ENCODE results near the gene AMIGO3.
A peak's percentile ranks its signal among the peaks of the same experiment; 100 is the strongest.

Gene AMIGO3

GRCh38 chr3:49706456-49707112, 12.9 kb downstream of the AMIGO3 start:
- no peak for DNase-seq (ENCODE audit: extremely low read depth, insufficient read length)
- TF ChIP-seq CTCF (IDR thresholded peaks at IDR 0.05; ENCODE audit: insufficient read depth, low read length, poor library complexity, severe bottlenecking), result no peak
- Histone ChIP-seq H3K4me3 (replicated peaks; ENCODE audit: low read depth, low read length) (no peak overlapping the region), H3K36me3 (ENCODE audit: control insufficient read depth, insufficient read depth, low read length) (peaks cover 24% of the 10 kb centered on the region), H3K27me3 (replicated peaks; ENCODE audit: control insufficient read depth, insufficient read depth, low read length) (no peaks in the 10 kb centered on the region)

GRCh38 chr3:49705390-49705960, 14.0 kb downstream of the AMIGO3 start:
- DNase-seq (ENCODE audit: extremely low read depth, insufficient read length), result peak; percentile 6
- Histone ChIP-seq H3K36me3 (ENCODE audit: control insufficient read depth, insufficient read depth, low read length) (peaks cover 26% of the 10 kb centered on the region), H3K27me3 (replicated peaks; ENCODE audit: control insufficient read depth, insufficient read depth, low read length) (no peaks in the 10 kb centered on the region), H3K4me3 (replicated peaks; ENCODE audit: low read depth, low read length) (no peak overlapping the region)
- no peak for TF ChIP-seq CTCF (IDR thresholded peaks at IDR 0.05; ENCODE audit: insufficient read depth, low read length, poor library complexity, severe bottlenecking)

GRCh38 chr3:49704629-49705028, 14.9 kb downstream of the AMIGO3 start:
- H3K27me3 ChIP-seq (replicated peaks; ENCODE audit: control insufficient read depth, insufficient read depth, low read length), result no peaks in the 10 kb centered on the region
- H3K4me3 ChIP-seq (replicated peaks; ENCODE audit: low read depth, low read length), result no peak overlapping the region
- DNase-seq (ENCODE audit: extremely low read depth, insufficient read length), result no peak
- H3K36me3 ChIP-seq (ENCODE audit: control insufficient read depth, insufficient read depth, low read length), result peaks cover 32% of the 10 kb centered on the region
- TF ChIP-seq CTCF (IDR thresholded peaks at IDR 0.05; ENCODE audit: insufficient read depth, low read length, poor library complexity, severe bottlenecking), result no peak

DNA sequence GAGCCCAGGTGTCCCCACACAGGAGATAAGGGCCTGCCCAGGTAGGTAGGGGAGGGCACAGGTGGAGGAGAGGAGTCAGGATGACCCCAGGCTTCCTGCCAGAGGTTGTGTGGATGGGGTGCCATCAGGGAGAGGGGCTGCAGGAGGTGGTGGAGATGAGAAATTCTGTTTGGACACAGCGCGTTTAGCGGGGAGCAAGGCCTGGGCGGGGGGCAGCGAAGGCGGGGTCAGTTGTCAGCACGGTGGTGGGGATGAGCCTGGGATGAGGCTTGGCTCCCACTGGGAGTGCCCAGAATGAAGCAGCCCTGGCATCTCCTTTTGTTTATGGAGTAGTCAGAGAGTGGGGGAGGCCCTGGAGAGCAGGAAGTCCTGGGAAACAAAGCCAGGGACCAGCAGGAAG, 15.5 kb downstream of the AMIGO3 start:
- no peak for DNase-seq (ENCODE audit: extremely low read depth, insufficient read length)
- Histone ChIP-seq H3K27me3 (replicated peaks; ENCODE audit: control insufficient read depth, insufficient read depth, low read length) (no peaks in the 10 kb centered on the region), H3K4me3 (replicated peaks; ENCODE audit: low read depth, low read length) (no peak overlapping the region), H3K36me3 (ENCODE audit: control insufficient read depth, insufficient read depth, low read length) (peaks cover 32% of the 10 kb centered on the region)
- no peak for TF ChIP-seq CTCF (IDR thresholded peaks at IDR 0.05; ENCODE audit: insufficient read depth, low read length, poor library complexity, severe bottlenecking)

GRCh38 chr3:49703443-49703927, 16.0 kb downstream of the AMIGO3 start:
- no peak overlapping the region for H3K4me3 ChIP-seq (replicated peaks; ENCODE audit: low read depth, low read length)
- peaks cover 34% of the 10 kb centered on the region for H3K36me3 ChIP-seq (ENCODE audit: control insufficient read depth, insufficient read depth, low read length)
- no peaks in the 10 kb centered on the region for H3K27me3 ChIP-seq (replicated peaks; ENCODE audit: control insufficient read depth, insufficient read depth, low read length)
- peak; percentile 95 for TF ChIP-seq CTCF (IDR thresholded peaks at IDR 0.05; ENCODE audit: insufficient read depth, low read length, poor library complexity, severe bottlenecking)
- no peak for DNase-seq (ENCODE audit: extremely low read depth, insufficient read length)

Data from GM06990 (cell line).